Cortex of kidney (tissue), 1 donor: ENCODE data around the gene THBS2.

Experiments used
- DNase-seq: peaks from one replicate; lab custom pipeline; 2025; lab: John Stamatoyannopoulos, UW

THBS2 gene

DNA sequence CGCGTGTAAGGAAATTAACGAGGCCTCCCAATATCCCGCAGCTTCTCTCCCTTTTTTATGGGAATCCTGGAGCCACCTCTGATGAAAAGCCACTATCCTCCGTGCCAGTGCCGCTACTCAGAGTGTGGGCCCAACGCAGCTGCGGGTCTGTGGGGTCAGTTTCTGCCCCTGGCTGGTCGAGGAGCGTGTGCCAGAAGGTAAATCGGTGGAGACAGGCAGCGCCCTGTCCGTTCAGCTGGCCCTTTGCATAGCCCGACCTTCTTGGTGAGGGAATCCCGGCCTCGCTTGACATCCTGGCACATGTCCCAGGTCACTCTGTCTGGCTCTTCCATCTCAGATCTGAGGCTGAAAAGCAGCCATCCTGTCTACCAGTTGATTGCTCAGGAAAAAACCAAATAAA lies 4.6 kb downstream of the THBS2 start:
- DNase-seq: no peak

- no peak for DNase-seq
Measured at GRCh38 chr6:169248521-169248971, 5.1 kb downstream of the THBS2 start.

- no peak for DNase-seq
Measured at GRCh38 chr6:169247991-169248390, 5.7 kb downstream of the THBS2 start.

DNA sequence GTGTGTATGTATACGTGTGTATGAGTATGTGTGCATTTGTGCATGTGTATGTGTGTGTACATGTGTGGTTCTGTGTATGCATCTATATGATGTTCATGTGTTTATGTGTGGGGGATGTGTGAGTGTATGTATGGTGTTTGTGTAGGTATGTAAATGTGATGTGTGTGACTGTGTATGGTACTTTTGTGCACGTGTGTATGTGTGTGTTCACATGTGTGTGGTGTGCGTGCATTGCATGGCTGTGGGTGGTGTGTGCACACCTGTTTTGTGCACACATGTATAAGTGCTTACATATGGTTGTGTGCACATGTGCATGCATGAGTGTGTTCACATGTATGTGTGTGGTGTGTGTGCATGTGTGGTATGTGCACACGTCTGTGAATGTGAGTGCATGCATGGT lies 6.2 kb downstream of the THBS2 start:
- no peak for DNase-seq

- no peak for DNase-seq
Measured at GRCh38 chr6:169246445-169246844, 7.2 kb downstream of the THBS2 start.

DNA sequence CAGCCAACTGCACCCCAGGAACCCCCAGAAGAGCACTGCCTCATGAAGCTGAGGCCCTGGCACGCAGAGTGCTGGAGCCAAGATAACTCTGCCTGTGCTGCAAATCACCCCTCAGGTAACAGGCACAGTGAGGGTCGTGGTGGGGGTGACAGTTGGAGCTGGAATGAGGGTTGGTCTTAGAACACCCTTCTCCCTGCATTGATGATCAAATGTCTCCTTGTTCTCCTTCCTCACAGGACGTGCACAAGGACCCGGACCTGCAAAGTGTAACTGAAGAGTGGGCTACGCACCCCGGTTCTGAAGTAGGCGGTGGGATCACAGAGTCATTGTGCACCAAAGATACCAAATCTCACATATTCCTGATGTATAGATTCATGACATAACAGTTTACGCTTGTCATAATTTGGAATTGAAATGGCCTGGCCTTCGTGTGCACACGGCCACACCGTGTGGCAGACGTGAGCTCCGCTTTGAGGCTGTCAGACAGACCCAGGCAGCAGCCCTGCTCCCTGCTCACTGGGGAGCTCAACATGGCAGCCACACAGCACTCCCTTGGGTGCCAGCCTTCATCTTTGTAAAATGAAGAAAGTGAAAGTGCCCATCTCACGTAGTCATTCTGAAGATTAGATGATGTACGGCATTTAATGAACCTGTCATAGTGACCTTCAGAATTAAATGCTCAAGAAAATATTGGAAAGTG lies 8.8 kb downstream of the THBS2 start:
- DNase-seq: no peak

DNA sequence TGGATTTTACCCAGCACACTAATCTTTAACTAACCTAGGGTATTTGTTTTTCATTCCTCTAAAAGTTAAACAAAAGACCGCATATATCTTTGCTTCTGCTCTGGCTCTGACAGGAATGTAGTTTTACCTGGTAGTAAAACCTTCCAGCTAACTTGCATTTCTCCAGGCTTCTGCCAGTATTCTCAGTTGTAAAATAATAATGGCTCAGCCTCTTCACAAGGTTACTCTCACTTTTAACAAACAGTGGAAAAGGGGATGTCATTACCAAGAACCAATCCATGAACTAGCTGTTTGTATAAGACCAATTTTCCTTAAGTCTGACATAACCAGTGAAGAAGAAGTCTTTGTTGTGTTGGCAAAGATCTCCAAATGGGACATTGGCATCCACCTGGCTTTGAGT lies 10.0 kb downstream of the THBS2 start:
- no peak for DNase-seq

- DNase-seq: no peak
Measured at GRCh38 chr6:169243186-169243585, 10.5 kb downstream of the THBS2 start.

- no peak for DNase-seq
Measured at GRCh38 chr6:169241688-169242350, 11.8 kb downstream of the THBS2 start.

GRCh38 chr6:169240591-169241390 lies 12.9 kb downstream of the THBS2 start:
- DNase-seq: no peak

DNA sequence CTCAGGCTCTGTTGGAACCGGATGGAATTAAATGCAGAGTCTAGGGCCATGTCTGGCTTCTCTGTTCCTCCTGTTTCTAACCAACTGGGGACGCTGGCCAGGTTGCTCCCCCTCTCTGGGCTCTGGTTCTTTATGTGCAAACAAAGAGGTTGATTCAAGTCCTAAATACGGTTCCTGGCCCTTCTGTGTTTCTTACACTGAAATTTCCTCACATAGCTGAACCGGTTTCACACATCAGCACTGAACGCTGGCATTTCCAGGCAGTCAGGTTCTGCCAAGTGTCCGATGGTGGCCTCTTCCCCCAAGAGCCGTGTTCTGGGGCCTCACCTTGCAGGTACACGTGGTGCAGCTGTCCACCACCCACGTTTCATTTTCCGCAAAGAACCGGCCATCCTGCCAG lies 13.5 kb downstream of the THBS2 start:
- DNase-seq: no peak

DNA sequence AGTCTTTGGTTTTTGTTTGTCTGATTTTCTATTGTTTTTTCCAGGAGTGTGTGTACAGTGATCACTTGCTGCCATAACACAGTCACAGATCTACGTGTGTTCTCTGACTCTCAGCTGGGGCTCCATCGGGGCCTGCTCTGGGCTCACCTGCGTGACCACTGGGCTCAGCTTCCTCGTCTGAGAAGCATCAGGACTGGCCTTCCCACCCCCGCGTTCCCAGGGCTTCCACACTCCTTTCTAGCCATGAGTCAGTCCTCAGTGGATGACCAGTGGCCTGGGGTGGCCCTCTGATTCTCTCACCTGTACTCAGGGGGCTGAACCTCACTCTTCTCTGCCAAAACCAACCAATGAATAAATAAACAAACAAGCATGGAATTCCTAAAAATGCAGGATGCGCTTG lies 14.5 kb downstream of the THBS2 start:
- no peak for DNase-seq

- DNase-seq: no peak
Measured at GRCh38 chr6:169238766-169239165, 14.9 kb downstream of the THBS2 start.

GRCh38 chr6:169237496-169238134 lies 16.0 kb downstream of the THBS2 start:
- no peak for DNase-seq

GRCh38 chr6:169236988-169237387 lies 16.7 kb downstream of the THBS2 start:
- no peak for DNase-seq

- DNase-seq: no peak
Measured at GRCh38 chr6:169236545-169236944, 17.1 kb downstream of the THBS2 start.

GRCh38 chr6:169235286-169235685 lies 18.4 kb downstream of the THBS2 start:
- DNase-seq: no peak

- DNase-seq: no peak
Measured at GRCh38 chr6:169234634-169235033, 19.0 kb downstream of the THBS2 start.

- DNase-seq: no peak
Measured at GRCh38 chr6:169233832-169234231, 19.8 kb downstream of the THBS2 start.

GRCh38 chr6:169233181-169233580 lies 20.5 kb downstream of the THBS2 start:
- no peak for DNase-seq

DNA sequence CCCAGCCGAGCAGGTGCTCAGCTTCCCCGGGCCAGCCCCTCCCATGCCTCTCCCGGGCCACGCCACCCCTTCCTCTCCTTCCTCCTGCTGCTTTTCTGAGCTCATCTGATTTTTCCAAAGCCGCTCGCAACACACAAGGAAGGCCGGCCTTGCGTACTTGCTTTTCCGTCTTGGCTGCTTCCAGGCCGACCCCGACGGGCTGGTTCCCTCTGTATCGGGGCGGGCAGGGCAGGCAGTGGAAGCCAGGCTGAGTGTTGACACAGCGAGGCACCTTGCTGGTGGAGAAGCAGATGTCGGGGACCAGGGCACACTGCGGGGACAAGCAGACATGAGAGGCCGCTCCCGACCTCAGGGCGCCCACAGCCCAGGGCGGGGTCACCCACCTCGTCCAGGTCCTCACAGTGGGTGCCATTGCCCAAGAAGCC lies 21.1 kb downstream of the THBS2 start:
- no peak for DNase-seq

DNA sequence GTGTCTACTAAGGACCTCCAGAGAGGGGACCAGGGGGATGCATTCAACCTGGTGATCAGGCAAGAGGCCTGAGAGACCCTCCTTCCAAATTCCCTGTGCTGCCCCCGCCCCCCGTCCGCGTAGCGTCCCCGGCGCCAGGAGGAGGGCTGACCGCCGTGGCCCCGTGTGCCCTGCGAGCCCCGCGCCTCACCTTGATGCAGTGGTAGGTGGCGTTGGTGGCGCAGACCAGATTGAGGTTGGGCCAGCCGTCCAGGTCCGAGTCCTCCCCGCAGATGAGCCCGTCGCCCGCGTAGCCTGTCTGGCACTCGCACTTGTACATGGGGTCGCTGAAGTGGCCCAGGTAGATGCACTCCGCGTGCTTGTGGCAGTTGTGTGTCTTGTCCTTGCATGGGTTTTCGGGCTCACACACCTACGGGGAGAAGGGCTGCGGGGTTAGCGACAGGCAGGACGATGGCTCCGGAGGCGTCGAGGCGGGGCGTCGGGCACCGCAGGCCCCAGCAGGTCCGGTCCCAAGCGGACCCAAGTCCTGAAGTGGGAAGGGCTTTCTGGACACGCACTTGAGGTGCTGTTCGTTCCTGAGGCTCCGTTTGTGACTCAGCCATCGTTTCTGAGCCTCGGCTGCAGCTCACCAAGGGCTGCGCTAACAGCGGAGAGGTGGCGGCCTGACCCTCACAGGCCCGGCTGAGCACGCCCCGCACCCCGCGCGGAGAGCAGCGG lies 21.7 kb downstream of the THBS2 start:
- no peak for DNase-seq
